Esophagus mucosa (tissue), 1 donor: Measurements from ENCODE around the gene CUEDC1. TPM values are rescaled to one million over a fixed set of nuclear protein-coding genes. Genes with fewer than 3 reads are reported as not detected.

ENCODE experiments used
- ATAC-seq: fragments of 200-7000 bp; cut with Tn5 transposase; one replicate; pipeline ENCODE4 v1.9.1; 2020
- total RNA-seq: library from RNA; stranded (reverse); gene quantifications from one replicate; pipeline ENCODE4 v1.2.4, GENCODE V29; 2023
- donor health status: DM: yes; HTN: yes; CAD: no.

CUEDC1 gene
- total RNA-seq, 1 donor from 2014 or later, result 23.8 TPM

- ATAC-seq, result no peak
Measured at GRCh38 chr17:57957120-57957850, 2.1 kb upstream of the CUEDC1 start.

GRCh38 chr17:57956291-57957119 is 1.3 kb upstream of the CUEDC1 start:
- ATAC-seq, result no peak

- ATAC-seq, result no peak
Measured at GRCh38 chr17:57954397-57955182, 622 bp downstream of the CUEDC1 start.

- ATAC-seq, result no peak
Measured at GRCh38 chr17:57953705-57954396, 1.4 kb downstream of the CUEDC1 start.

GRCh38 chr17:57953219-57953618 is 2.0 kb downstream of the CUEDC1 start:
- no peak for ATAC-seq

GRCh38 chr17:57949649-57950048 is 5.6 kb downstream of the CUEDC1 start:
- peak; percentile 57 for ATAC-seq

GRCh38 chr17:57948555-57949420 is 6.4 kb downstream of the CUEDC1 start:
- ATAC-seq, result peak; percentile 84

GRCh38 chr17:57948169-57948554 is 7.0 kb downstream of the CUEDC1 start:
- ATAC-seq, result no peak

- ATAC-seq, result no peak
Measured at GRCh38 chr17:57947369-57947768, 7.8 kb downstream of the CUEDC1 start.

GRCh38 chr17:57946798-57947358 is 8.3 kb downstream of the CUEDC1 start:
- ATAC-seq, result peak; percentile 54

- peak; percentile 56 for ATAC-seq
Measured at GRCh38 chr17:57945996-57946797, 9.0 kb downstream of the CUEDC1 start.

- ATAC-seq, result no peak
Measured at GRCh38 chr17:57944908-57945307, 10.3 kb downstream of the CUEDC1 start.

- ATAC-seq, result peak; percentile 23
Measured at GRCh38 chr17:57943645-57944044, 11.6 kb downstream of the CUEDC1 start.

GRCh38 chr17:57943140-57943539 is 12.1 kb downstream of the CUEDC1 start:
- peak; percentile 31 for ATAC-seq

- ATAC-seq, result no peak
Measured at GRCh38 chr17:57941384-57942370, 13.5 kb downstream of the CUEDC1 start.

GRCh38 chr17:57940653-57941329 is 14.4 kb downstream of the CUEDC1 start:
- ATAC-seq, result peak; percentile 37

- no peak for ATAC-seq
Measured at GRCh38 chr17:57940231-57940630, 15.0 kb downstream of the CUEDC1 start.

- peak; percentile 38 for ATAC-seq
Measured at GRCh38 chr17:57939797-57940196, 15.4 kb downstream of the CUEDC1 start.
